Osteocyte (in vitro differentiated cells): ENCODE data around the gene CRISP1. TPM values are rescaled to one million over a fixed set of nuclear protein-coding genes. Genes with fewer than 3 reads are reported as not detected.

Source experiments
- DNase-seq: peaks from one replicate; pipeline ENCODE4 v3.0.0; 2021; ENCODE audit warnings: mixed read lengths; ENCODE audit not compliant: unreplicated experiment; ENCODE audit errors: extremely low spot score
- H3K27ac Mint-ChIP-seq: one replicate; pipeline ENCODE4 v1.8.0; 2021; ENCODE audit warnings: mild to moderate bottlenecking, mixed read lengths; ENCODE audit not compliant: unreplicated experiment
- H3K27me3 Mint-ChIP-seq: one replicate; pipeline ENCODE4 v1.8.0; 2021; ENCODE audit warnings: mixed read lengths; ENCODE audit not compliant: unreplicated experiment
- H3K36me3 Mint-ChIP-seq: one replicate; pipeline ENCODE4 v1.8.0; 2021; ENCODE audit warnings: mixed read lengths; ENCODE audit not compliant: unreplicated experiment
- H3K4me1 Mint-ChIP-seq: one replicate; pipeline ENCODE4 v1.8.0; 2021; ENCODE audit warnings: mixed read lengths; ENCODE audit not compliant: unreplicated experiment
- H3K4me3 Mint-ChIP-seq: one replicate; pipeline ENCODE4 v1.8.0; 2021; ENCODE audit warnings: mild to moderate bottlenecking, moderate library complexity, mixed read lengths; ENCODE audit not compliant: unreplicated experiment
- H3K9me3 Mint-ChIP-seq: one replicate; pipeline ENCODE4 v1.8.0; 2021; ENCODE audit warnings: mixed read lengths; ENCODE audit not compliant: unreplicated experiment
- CTCF ChIP-seq: fragments of 200-600 bp; sonication (generic); IDR thresholded peaks from 2 replicates; pipeline ENCODE4 v1.5.0; 2021; ENCODE audit warnings: antibody characterized with exemption, mild to moderate bottlenecking, moderate library complexity
- total RNA-seq: library from RNA; stranded (reverse); gene quantifications from 2 replicates; pipeline ENCODE4 v1.2.1, GENCODE V29; 2021

Gene CRISP1
- total RNA-seq, 1 donor from 2014 or later, result not detected

DNA sequence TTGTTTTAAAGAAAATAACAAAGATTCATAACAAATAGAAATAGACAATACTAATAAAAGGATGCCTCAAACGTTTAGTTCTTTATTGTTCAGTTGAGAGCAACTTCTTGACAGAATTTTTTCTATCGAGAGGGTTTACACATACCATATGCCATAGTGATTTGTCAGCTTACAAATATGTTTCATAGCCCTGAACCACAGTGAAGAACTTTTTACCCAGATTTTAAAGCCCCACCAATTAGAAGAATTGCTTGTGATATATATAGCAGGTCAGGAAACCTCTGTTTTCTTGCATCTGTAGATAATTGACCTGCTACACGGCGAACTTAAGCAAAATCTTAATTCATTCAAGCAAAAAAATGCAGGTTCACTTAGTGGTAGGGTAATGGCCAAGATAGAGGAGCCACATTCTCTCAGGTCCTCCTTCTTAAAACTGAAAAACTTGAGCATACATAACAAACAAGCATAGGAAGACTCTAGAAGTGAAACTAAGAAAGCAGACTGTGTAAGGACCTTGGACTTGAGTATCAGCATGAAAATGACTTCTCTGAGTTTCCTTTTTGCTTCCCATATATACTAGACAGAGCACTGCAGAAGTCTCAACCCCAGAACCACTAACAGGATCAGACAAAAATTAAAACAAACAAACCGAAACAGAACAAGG lies 39.5 kb downstream of the CRISP1 start:
- no peak for TF ChIP-seq CTCF
- no peak overlapping the region for H3K4me3 Mint-ChIP-seq
- H3K36me3 Mint-ChIP-seq, result no peaks in the 10 kb centered on the region
- no peaks in the 10 kb centered on the region for H3K9me3 Mint-ChIP-seq
- no peak for DNase-seq
- H3K27me3 Mint-ChIP-seq, result peaks cover 3% of the 10 kb centered on the region
- no peaks in the 10 kb centered on the region for H3K4me1 Mint-ChIP-seq
- no peak overlapping the region for H3K27ac Mint-ChIP-seq

GRCh38 chr6:49815166-49815565 lies 51.2 kb downstream of the CRISP1 start:
- no peak for DNase-seq
- Mint-ChIP-seq H3K4me1 (no peaks in the 10 kb centered on the region), H3K27me3 (no peaks in the 10 kb centered on the region), H3K9me3 (no peaks in the 10 kb centered on the region), H3K4me3 (no peak overlapping the region), H3K27ac (no peak overlapping the region), H3K36me3 (no peaks in the 10 kb centered on the region)
- no peak for TF ChIP-seq CTCF

DNA sequence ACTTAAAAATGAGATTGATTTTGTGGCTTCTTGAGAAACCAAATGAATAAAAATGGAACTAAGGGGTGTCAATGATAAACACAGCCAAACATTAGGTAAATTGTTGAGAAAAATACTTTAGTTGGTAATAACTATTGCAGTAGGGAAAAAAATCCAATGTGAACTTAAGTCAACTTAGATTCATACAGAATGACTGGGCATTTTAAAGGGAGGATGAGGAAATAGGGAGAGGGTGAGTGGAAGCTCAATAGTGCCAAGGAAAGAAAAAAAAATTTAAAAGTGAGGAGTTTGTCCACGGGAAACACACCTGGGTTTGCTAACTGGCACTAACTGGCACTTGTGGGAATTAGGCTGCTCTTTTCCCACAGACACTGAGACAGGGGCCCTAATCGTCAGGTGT lies 53.1 kb downstream of the CRISP1 start:
- peaks cover 11% of the 10 kb centered on the region for H3K9me3 Mint-ChIP-seq
- no peaks in the 10 kb centered on the region for H3K4me1 Mint-ChIP-seq
- no peak overlapping the region for H3K27ac Mint-ChIP-seq
- no peak for TF ChIP-seq CTCF
- no peak for DNase-seq
- H3K36me3 Mint-ChIP-seq, result no peaks in the 10 kb centered on the region
- no peak overlapping the region for H3K4me3 Mint-ChIP-seq
- no peaks in the 10 kb centered on the region for H3K27me3 Mint-ChIP-seq

DNA sequence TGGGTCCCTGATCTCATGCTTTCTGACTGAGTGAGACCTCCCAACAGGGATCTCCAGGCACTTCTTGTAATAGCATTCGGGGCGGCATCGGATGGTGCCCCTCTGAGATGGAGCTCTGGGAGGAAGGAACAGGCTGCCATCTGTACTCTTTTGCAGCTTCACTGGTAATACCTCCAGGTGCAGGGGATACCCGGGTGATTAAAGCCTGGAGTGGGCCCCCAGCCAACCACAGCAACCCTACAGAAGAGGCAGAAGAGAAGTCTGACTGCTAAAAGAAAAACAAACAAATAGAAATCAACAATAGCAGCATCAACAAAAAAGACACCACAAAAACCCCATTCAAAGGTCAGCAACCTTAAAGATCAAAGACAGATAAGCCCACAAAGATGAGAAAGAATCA lies 60.2 kb downstream of the CRISP1 start:
- Mint-ChIP-seq H3K36me3 (no peaks in the 10 kb centered on the region), H3K4me3 (no peak overlapping the region), H3K4me1 (no peaks in the 10 kb centered on the region), H3K27ac (no peak overlapping the region), H3K9me3 (peaks cover 29% of the 10 kb centered on the region), H3K27me3 (no peaks in the 10 kb centered on the region)
- no peak for DNase-seq
- TF ChIP-seq CTCF, result no peak

DNA sequence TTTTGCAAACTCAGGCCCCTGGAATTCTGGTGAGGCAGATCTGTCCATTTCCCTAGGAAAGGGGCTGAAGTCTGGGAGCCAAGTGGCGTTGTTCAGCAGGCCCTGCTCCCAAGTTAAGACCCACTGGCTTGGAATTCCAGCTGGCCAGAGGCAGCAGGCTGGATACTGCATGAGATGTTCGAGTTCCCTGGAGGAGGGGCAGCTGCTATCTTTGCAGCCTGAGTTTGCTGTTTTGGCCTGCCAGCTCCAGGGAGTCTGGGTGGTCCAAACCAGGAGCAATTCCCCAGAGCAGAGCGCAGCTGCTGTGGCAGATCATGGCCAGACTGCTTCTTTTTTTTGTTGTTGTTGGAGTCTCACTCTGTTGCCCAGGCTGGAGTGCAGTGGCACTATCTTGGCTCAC lies 61.1 kb downstream of the CRISP1 start:
- TF ChIP-seq CTCF, result no peak
- DNase-seq, result no peak
- no peaks in the 10 kb centered on the region for H3K36me3 Mint-ChIP-seq
- no peak overlapping the region for H3K27ac Mint-ChIP-seq
- no peaks in the 10 kb centered on the region for H3K27me3 Mint-ChIP-seq
- no peaks in the 10 kb centered on the region for H3K4me1 Mint-ChIP-seq
- H3K9me3 Mint-ChIP-seq, result peaks cover 29% of the 10 kb centered on the region
- H3K4me3 Mint-ChIP-seq, result no peak overlapping the region
